HEK293 (cell line): ENCODE results near the gene SPINT2.

Experiments used
- KLF1 ChIP-seq: fragments of 450-650 bp; formaldehyde crosslinking; IDR thresholded peaks from 2 replicates; pipeline ENCODE4 v1.5.1; 2016; ENCODE audit warnings: missing biosample characterization, missing genetic modification characterization
- PATZ1 ChIP-seq: fragments of 450-650 bp; formaldehyde crosslinking; IDR thresholded peaks from 2 replicates; pipeline ENCODE4 v1.5.1; 2016; ENCODE audit warnings: missing biosample characterization, missing genetic modification characterization
- PRDM2 ChIP-seq: fragments of 450-650 bp; formaldehyde crosslinking; IDR thresholded peaks from 2 replicates; pipeline ENCODE4 v1.5.1; 2016; ENCODE audit warnings: missing biosample characterization, missing genetic modification characterization, borderline replicate concordance
- REST ChIP-seq: fragments of 450-650 bp; formaldehyde crosslinking; IDR thresholded peaks from 2 replicates; pipeline ENCODE4 v1.5.1; 2016; ENCODE audit warnings: missing biosample characterization, missing genetic modification characterization
- SALL2 ChIP-seq: fragments of 450-650 bp; formaldehyde crosslinking; IDR thresholded peaks from 2 replicates; pipeline ENCODE4 v1.5.0; 2017; ENCODE audit warnings: missing biosample characterization, mild to moderate bottlenecking, missing genetic modification characterization, borderline replicate concordance
- YY1 ChIP-seq: fragments of 450-650 bp; formaldehyde crosslinking; IDR thresholded peaks from 2 replicates; pipeline ENCODE4 v1.5.1; 2018; ENCODE audit warnings: missing biosample characterization, missing genetic modification characterization
- ZBTB44 ChIP-seq: fragments of 450-650 bp; IDR thresholded peaks from 2 replicates; pipeline ENCODE4 v1.5.1; 2018; ENCODE audit warnings: missing biosample characterization, mild to moderate bottlenecking, missing genetic modification characterization
- ZNF10 ChIP-seq: fragments of 450-650 bp; formaldehyde crosslinking; IDR thresholded peaks from 2 replicates; pipeline ENCODE4 v1.5.1; 2017; ENCODE audit warnings: missing biosample characterization, missing genetic modification characterization
- ZNF146 ChIP-seq: fragments of 450-650 bp; formaldehyde crosslinking; IDR thresholded peaks from 2 replicates; pipeline ENCODE4 v1.5.1; 2016; ENCODE audit warnings: missing biosample characterization, missing genetic modification characterization
- ZNF239 ChIP-seq: fragments of 450-650 bp; formaldehyde crosslinking; IDR thresholded peaks from 2 replicates; pipeline ENCODE4 v1.5.1; 2016; ENCODE audit warnings: missing biosample characterization, missing genetic modification characterization
- ZNF280C ChIP-seq: fragments of 450-650 bp; formaldehyde crosslinking; IDR thresholded peaks from 2 replicates; pipeline ENCODE4 v1.5.1; 2016; ENCODE audit warnings: missing biosample characterization, missing genetic modification characterization
- ZNF514 ChIP-seq: fragments of 450-650 bp; formaldehyde crosslinking; IDR thresholded peaks from 2 replicates; pipeline ENCODE4 v1.5.1; 2016; ENCODE audit warnings: missing biosample characterization, missing genetic modification characterization
- ZNF521 ChIP-seq: fragments of 450-650 bp; formaldehyde crosslinking; IDR thresholded peaks from 2 replicates; pipeline ENCODE4 v1.5.1; 2017; ENCODE audit warnings: missing biosample characterization, mild to moderate bottlenecking, missing genetic modification characterization
- ZNF544 ChIP-seq: fragments of 450-650 bp; formaldehyde crosslinking; IDR thresholded peaks from 2 replicates; pipeline ENCODE4 v1.5.0; 2017; ENCODE audit warnings: missing biosample characterization, missing genetic modification characterization
- ZNF596 ChIP-seq: fragments of 450-650 bp; IDR thresholded peaks from 2 replicates; pipeline ENCODE4 v1.5.0; 2018; ENCODE audit warnings: missing biosample characterization, mild to moderate bottlenecking, missing genetic modification characterization, moderate library complexity
- ZNF621 ChIP-seq: fragments of 450-650 bp; formaldehyde crosslinking; IDR thresholded peaks from 2 replicates; pipeline ENCODE4 v1.5.1; 2017; ENCODE audit warnings: missing biosample characterization, missing genetic modification characterization
- ZNF624 ChIP-seq: fragments of 450-650 bp; formaldehyde crosslinking; IDR thresholded peaks from 2 replicates; pipeline ENCODE4 v1.5.1; 2017; ENCODE audit warnings: missing biosample characterization, missing genetic modification characterization
- ZNF777 ChIP-seq: fragments of 450-650 bp; formaldehyde crosslinking; IDR thresholded peaks from 2 replicates; pipeline ENCODE4 v1.5.1; 2017; ENCODE audit warnings: missing biosample characterization, missing genetic modification characterization, borderline replicate concordance
- ZSCAN5A ChIP-seq: fragments of 450-650 bp; formaldehyde crosslinking; IDR thresholded peaks from 2 replicates; pipeline ENCODE4 v1.5.1; 2016; ENCODE audit warnings: missing biosample characterization, missing genetic modification characterization
- TF ChIP-seq, protein P1 (sequence below): fragments of 450-650 bp; formaldehyde crosslinking; IDR thresholded peaks from 2 replicates; pipeline ENCODE4 v1.5.1; 2017; ENCODE audit warnings: missing biosample characterization, missing genetic modification characterization

Gene SPINT2

GRCh38 chr19:38264486-38265212, at the start of gene SPINT2 (continued):
- TF ChIP-seq PATZ1 (peak; percentile 92), ZNF280C (tag by site-specific recombination) (no peak), ZNF10 (tag by site-specific recombination) (peak; percentile 94), SALL2 (tag by site-specific recombination) (no peak), KLF1 (tag by site-specific recombination) (peak; percentile 5), ZNF146 (tag by site-specific recombination) (no peak), ZBTB44 (tag by site-specific recombination) (0 out of 2 replicates have a peak, but pooled peaks have one; percentile 38), ZNF621 (tag by site-specific recombination) (no peak), REST (tag by site-specific recombination) (no peak), PRDM2 (tag by site-specific recombination) (no peak; the same call in 1 of the 2 replicates), ZNF521 (no peak), ZSCAN5A (peak; percentile 77; the same call in 1 of the 2 replicates), ZNF514 (tag by site-specific recombination) (no peak), ZNF544 (tag by site-specific recombination) (no peak), ZNF239 (tag by site-specific recombination) (no peak; the same call in 1 of the 2 replicates), YY1 (tag by site-specific recombination) (no peak; the same call in 1 of the 2 replicates), ZNF596 (tag by site-specific recombination) (no peak), ZNF777 (tag by site-specific recombination) (peak; percentile 84), ZNF624 (tag by site-specific recombination) (no peak)
- TF ChIP-seq, protein P1, sequence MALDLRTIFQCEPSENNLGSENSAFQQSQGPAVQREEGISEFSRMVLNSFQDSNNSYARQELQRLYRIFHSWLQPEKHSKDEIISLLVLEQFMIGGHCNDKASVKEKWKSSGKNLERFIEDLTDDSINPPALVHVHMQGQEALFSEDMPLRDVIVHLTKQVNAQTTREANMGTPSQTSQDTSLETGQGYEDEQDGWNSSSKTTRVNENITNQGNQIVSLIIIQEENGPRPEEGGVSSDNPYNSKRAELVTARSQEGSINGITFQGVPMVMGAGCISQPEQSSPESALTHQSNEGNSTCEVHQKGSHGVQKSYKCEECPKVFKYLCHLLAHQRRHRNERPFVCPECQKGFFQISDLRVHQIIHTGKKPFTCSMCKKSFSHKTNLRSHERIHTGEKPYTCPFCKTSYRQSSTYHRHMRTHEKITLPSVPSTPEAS = no peak
